Mesenchymal stem cell (in vitro differentiated cells and primary cell): ENCODE data around the gene PLXNC1.

ENCODE experiments used
- DNase-seq: peaks from one replicate; pipeline ENCODE4 v3.0.0-alpha.2; 2013
- H2AFZ ChIP-seq: one replicate; pipeline ENCODE4 v1.6.1; 2013; ENCODE audit warnings: low read depth, mild to moderate bottlenecking, control low read depth, inconsistent platforms, low read length, moderate library complexity
- H2AK5ac ChIP-seq: 2 replicates; pipeline ENCODE4 v1.6.1; 2013; ENCODE audit warnings: low read length, moderate library complexity, mild to moderate bottlenecking, inconsistent platforms; ENCODE audit not compliant: severe bottlenecking
- H2BK120ac ChIP-seq: one replicate; pipeline ENCODE4 v1.6.1; 2013; ENCODE audit warnings: low read depth, mild to moderate bottlenecking, inconsistent platforms, low read length, moderate library complexity
- H2BK12ac ChIP-seq, 2 experiments: one replicate each; pipeline ENCODE4 v1.6.1; 2013; ENCODE audit warnings: inconsistent platforms in 2 of 2, low read length in 2 of 2, mild to moderate bottlenecking in 2 of 2, moderate library complexity in 2 of 2, control low read depth in 1 of 2
- H2BK15ac ChIP-seq: one replicate; pipeline ENCODE4 v1.6.1; 2013; ENCODE audit warnings: mild to moderate bottlenecking, low read depth, inconsistent platforms; ENCODE audit not compliant: poor library complexity, severe bottlenecking
- H2BK5ac ChIP-seq: 2 replicates; pipeline ENCODE4 v1.6.1; 2013; ENCODE audit warnings: low read depth, mild to moderate bottlenecking, low read length, control low read depth, inconsistent platforms; ENCODE audit not compliant: poor library complexity, severe bottlenecking
- H3K14ac ChIP-seq, 2 experiments: one replicate each; pipeline ENCODE4 v1.6.1; 2013; ENCODE audit warnings: inconsistent platforms in 2 of 2, low read length in 2 of 2, control low read depth in 1 of 2, mild to moderate bottlenecking in 1 of 2, moderate library complexity in 1 of 2
- H3K18ac ChIP-seq, 2 experiments: one replicate each; pipeline ENCODE4 v1.6.1; 2013; ENCODE audit warnings: inconsistent platforms in 2 of 2, low read length in 2 of 2, control low read depth in 1 of 2, low read depth in 1 of 2, mild to moderate bottlenecking in 1 of 2
- H3K23ac ChIP-seq, 2 experiments: one replicate each; pipeline ENCODE4 v1.6.1; 2013; ENCODE audit warnings: inconsistent platforms in 2 of 2, low read length in 2 of 2, mild to moderate bottlenecking in 2 of 2, moderate library complexity in 2 of 2, control low read depth in 1 of 2
- H3K27ac ChIP-seq: 2 replicates; pipeline ENCODE4 v1.5.1; 2013; ENCODE audit warnings: mild to moderate bottlenecking, moderate library complexity, low read length, control low read depth, inconsistent platforms; ENCODE audit not compliant: poor library complexity, severe bottlenecking
- H3K27me3 ChIP-seq, 2 experiments: 2 replicates each; pipeline versions ENCODE4 v1.6.1 to v1.7.0; 2013; ENCODE audit warnings: low read length in 2 of 2, mild to moderate bottlenecking in 2 of 2, moderate library complexity in 2 of 2, control low read depth in 1 of 2, inconsistent platforms in 1 of 2; ENCODE audit not compliant: control insufficient read depth in 1 of 2, insufficient read depth in 1 of 2
- H3K36me3 ChIP-seq, 2 experiments: 2 replicates each; pipeline versions ENCODE4 v1.6.1 to v1.7.0; 2013; ENCODE audit warnings: low read length in 2 of 2, control low read depth in 1 of 2, inconsistent platforms in 1 of 2, low read depth in 1 of 2, mild to moderate bottlenecking in 1 of 2; ENCODE audit not compliant: insufficient read depth in 2 of 2, control insufficient read depth in 1 of 2
- H3K4ac ChIP-seq, 2 experiments: one replicate each; pipeline ENCODE4 v1.6.1; 2013; ENCODE audit warnings: inconsistent platforms in 2 of 2, low read length in 2 of 2, mild to moderate bottlenecking in 2 of 2, moderate library complexity in 2 of 2, control low read depth in 1 of 2, low read depth in 1 of 2
- H3K4me1 ChIP-seq: 2 replicates; pipeline ENCODE4 v1.6.1; 2013; ENCODE audit warnings: low read depth, low read length, control low read depth; ENCODE audit not compliant: control insufficient read depth, insufficient read depth
- H3K4me2 ChIP-seq: 2 replicates; pipeline ENCODE4 v1.6.1; 2013; ENCODE audit warnings: low read length, mild to moderate bottlenecking, inconsistent platforms; ENCODE audit not compliant: poor library complexity, severe bottlenecking
- H3K4me3 ChIP-seq, 2 experiments: 2 replicates each; pipeline versions ENCODE4 v1.5.1 to v1.7.0; 2013; ENCODE audit warnings: low read length in 2 of 2, mild to moderate bottlenecking in 2 of 2, control low read depth in 1 of 2, low read depth in 1 of 2; ENCODE audit not compliant: insufficient read depth in 1 of 2
- H3K79me1 ChIP-seq: replicated peaks from 2 replicates; pipeline ENCODE4 v1.6.1; 2013; ENCODE audit warnings: mild to moderate bottlenecking, control low read depth, low read length, inconsistent platforms; ENCODE audit not compliant: poor library complexity, severe bottlenecking
- H3K9ac ChIP-seq: 2 replicates; pipeline ENCODE4 v1.7.0; 2013; ENCODE audit warnings: mild to moderate bottlenecking, low read length, moderate library complexity
- H3K9me3 ChIP-seq: 2 replicates; pipeline ENCODE4 v1.7.0; 2013; ENCODE audit warnings: mild to moderate bottlenecking, low read length; ENCODE audit not compliant: control insufficient read depth
- H4K8ac ChIP-seq: one replicate; pipeline ENCODE4 v1.6.1; 2013; ENCODE audit warnings: inconsistent platforms, mild to moderate bottlenecking, low read length, moderate library complexity
- H4K91ac ChIP-seq: one replicate; pipeline ENCODE4 v1.6.1; 2013; ENCODE audit warnings: mild to moderate bottlenecking, low read length, inconsistent platforms
- WGBS: methylation state at CpG from one replicate; pipeline ENCODE4 v1.1.7; 2013; ENCODE audit warnings: mixed read lengths; 5-methylcytosine and 5-hydroxymethylcytosine counted together

The PLXNC1 gene

DNA sequence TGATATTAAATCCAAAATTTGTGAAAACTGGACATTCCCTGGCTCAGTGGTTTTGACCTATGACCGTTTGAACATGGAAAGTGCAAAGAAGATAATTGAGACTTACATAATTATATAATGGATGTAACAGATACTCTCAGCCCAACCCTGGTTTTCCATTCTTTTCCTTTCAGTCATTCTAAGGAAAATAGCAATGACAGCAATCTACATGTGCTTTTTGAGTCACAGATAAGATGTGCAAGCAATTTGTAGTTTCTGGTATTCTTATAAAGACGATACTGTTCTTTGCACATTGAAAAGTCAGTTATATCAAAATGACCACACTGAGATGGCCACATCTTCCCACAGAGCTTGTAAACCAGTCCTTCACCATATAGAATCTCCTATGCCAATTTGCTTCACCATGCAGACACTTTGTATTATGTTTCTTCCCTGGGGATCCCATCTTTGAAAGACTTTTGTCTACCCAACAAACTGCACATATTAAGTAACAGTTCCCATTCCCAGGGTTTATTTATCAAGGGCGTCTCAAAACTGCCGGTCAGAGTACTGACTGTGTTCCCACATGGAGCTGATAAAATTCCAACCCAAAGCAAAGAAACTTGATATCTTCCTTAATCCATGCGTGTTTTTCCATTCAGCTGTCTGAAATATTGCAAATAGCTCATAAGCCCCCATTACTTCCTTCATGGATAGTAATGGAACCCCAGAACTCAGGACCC is 34.8 kb downstream of the PLXNC1 start:
- no peaks in the 10 kb centered on the region for H3K79me1 ChIP-seq

DNA sequence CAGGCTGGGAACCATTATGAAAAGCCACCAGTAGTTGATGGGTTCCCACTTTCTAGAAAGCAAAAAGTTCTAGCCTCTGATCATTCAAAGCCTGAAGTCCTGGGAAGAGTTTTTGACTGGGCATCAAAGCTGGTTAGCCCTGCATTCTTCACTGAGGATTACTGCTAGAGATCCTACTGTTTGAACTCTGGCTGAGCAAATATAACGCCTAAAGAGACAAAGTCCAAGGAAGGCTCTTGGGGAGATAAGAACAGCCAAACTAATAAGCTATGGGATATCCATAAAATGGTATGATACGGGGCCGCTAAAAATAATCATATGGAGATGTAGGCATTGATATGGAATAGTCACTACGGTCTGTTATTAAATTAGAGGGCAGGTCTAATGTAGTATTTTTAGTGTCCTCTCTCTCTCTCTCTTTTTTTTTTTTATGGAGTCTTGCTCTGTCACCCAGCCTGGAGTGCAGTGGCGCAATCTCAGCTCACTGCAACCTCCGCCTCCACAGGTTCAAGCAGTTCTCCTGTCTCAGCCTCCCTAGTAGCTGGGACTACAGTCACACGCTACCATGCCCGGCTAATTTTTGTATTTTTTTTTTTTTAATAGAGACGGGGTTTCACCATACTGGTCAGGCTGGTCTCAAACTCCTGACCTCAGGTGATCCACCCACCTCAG is 35.5 kb downstream of the PLXNC1 start:
- H3K27me3 ChIP-seq, result peaks cover 7 to 12% of the 10 kb centered on the region in 2 experiments
- H3K9me3 ChIP-seq, result no peaks in the 10 kb centered on the region
- no peak overlapping the region for H4K91ac ChIP-seq
- H3K4ac ChIP-seq, result no peak overlapping the region
- no peak overlapping the region for H2BK12ac ChIP-seq
- no peak overlapping the region for H3K9ac ChIP-seq
- H2AK5ac ChIP-seq, result no peak overlapping the region
- H3K79me1 ChIP-seq, result no peaks in the 10 kb centered on the region
- H2AFZ ChIP-seq, result no peak overlapping the region
- H2BK15ac ChIP-seq, result no peak overlapping the region
- H3K27ac ChIP-seq, result no peak overlapping the region
- H3K4me1 ChIP-seq, result peaks cover 3% of the 10 kb centered on the region
- H3K14ac ChIP-seq, result no peak overlapping the region
- no peak overlapping the region for H3K18ac ChIP-seq
- no peak overlapping the region for H3K4me3 ChIP-seq
- H3K4me2 ChIP-seq, result no peak overlapping the region
- no peak overlapping the region for H3K23ac ChIP-seq
- H4K8ac ChIP-seq, result no peak overlapping the region
- no peak for DNase-seq
- WGBS, result 81% methylated on average over 9 of the region's 9 CpGs
- no peak overlapping the region for H2BK120ac ChIP-seq
- no peak overlapping the region for H2BK5ac ChIP-seq
- no peaks in the 10 kb centered on the region for H3K36me3 ChIP-seq

More for the DNA sequence above, 34.8 kb downstream of the PLXNC1 start:
- 85% methylated on average over 4 of the region's 5 CpGs for WGBS
- Histone ChIP-seq H3K4ac (no peak overlapping the region), H2BK15ac (no peak overlapping the region), H2BK120ac (no peak overlapping the region), H4K8ac (no peak overlapping the region), H3K4me2 (no peak overlapping the region), H3K4me3 (no peak overlapping the region), H2AFZ (no peak overlapping the region), H2BK12ac (no peak overlapping the region), H3K18ac (no peak overlapping the region), H3K9ac (no peak overlapping the region), H2AK5ac (no peak overlapping the region), H3K27me3 (peaks cover 7 to 12% of the 10 kb centered on the region in 2 experiments), H3K23ac (no peak overlapping the region), H2BK5ac (no peak overlapping the region), H3K14ac (no peak overlapping the region), H3K27ac (no peak overlapping the region), H3K4me1 (peaks cover 3% of the 10 kb centered on the region), H3K36me3 (no peaks in the 10 kb centered on the region), H3K9me3 (peaks cover 5% of the 10 kb centered on the region), H4K91ac (no peak overlapping the region)
- DNase-seq, result no peak

DNA sequence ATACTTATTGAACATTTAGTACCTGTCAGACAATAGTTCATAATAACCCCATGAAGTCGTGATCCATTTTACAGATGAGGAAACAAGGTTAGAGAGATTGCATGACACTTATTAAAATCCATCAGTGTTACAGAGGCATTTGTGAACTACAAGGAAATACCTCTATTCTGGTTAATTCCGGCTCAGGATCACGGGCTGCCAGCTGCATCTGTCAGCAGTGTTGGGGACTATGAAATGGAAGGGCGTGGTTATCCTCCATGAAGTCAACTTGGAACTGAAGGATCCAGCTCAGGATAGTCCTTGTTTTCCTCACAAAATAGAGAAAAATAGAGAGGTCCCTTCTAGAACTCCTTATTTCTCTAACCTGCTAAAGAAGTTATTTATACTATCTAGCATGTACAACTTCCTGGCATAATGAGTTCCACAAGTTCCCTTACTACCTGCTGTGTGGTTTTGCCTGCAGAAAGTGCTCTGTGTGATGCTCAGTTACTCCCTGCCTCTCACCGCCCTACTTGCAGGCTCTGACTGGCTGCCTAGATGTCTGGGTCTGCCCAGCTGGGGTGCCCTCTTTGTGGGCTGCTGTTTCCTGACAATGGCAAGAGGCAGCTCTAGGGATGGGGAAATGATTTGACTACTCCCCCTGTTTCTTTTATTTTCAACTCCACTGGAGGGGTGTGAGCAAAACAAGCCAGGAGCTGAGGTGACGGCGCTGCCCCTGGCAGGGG is 36.8 kb downstream of the PLXNC1 start:
- Histone ChIP-seq H3K27ac (no peak overlapping the region), H3K4ac (no peak overlapping the region), H3K4me2 (no peak overlapping the region), H2BK15ac (no peak overlapping the region), H3K27me3 (peaks cover 7 to 12% of the 10 kb centered on the region in 2 experiments), H3K4me3 (no peak overlapping the region), H4K8ac (no peak overlapping the region), H3K14ac (peak overlapping the region in 1 of 2 experiments; percentile 55), H3K79me1 (no peaks in the 10 kb centered on the region), H4K91ac (no peak overlapping the region), H3K36me3 (no peaks in the 10 kb centered on the region), H2AFZ (no peak overlapping the region), H2AK5ac (no peak overlapping the region), H2BK120ac (no peak overlapping the region), H3K4me1 (peaks cover 3% of the 10 kb centered on the region), H3K9me3 (no peaks in the 10 kb centered on the region), H3K18ac (no peak overlapping the region), H3K23ac (no peak overlapping the region), H2BK5ac (no peak overlapping the region), H2BK12ac (no peak overlapping the region), H3K9ac (no peak overlapping the region)
- no peak for DNase-seq
- whole genome bisulfite sequencing, result 97% methylated on average over 7 of the region's 7 CpGs

DNA sequence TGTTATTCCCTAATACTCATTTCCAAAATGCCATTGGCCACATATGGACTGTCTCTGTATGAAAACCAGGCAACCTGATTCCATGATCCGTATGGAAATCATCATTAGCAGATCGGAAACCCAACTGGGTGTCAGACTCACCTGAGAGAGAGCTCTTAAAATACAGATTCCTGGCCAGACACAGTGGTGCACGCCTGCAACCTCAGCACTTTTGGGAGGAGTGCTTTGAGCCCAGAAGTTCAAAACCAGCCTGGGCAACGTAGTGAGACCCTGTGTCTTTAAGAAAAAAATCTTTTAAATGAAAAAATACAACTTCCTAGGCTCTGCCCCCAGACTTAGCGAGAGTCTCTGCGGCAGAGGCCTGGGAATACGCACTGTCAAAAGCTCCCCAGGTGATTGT is 37.4 kb downstream of the PLXNC1 start:
- no peak overlapping the region for H3K4me3 ChIP-seq
- no peak overlapping the region for H2AFZ ChIP-seq
- no peak overlapping the region for H3K27ac ChIP-seq
- 89% methylated on average over 7 of the region's 7 CpGs for WGBS
- no peak overlapping the region for H4K91ac ChIP-seq
- no peak overlapping the region for H2BK12ac ChIP-seq
- H3K27me3 ChIP-seq, result peaks cover 7 to 12% of the 10 kb centered on the region in 2 experiments
- no peak overlapping the region for H3K4ac ChIP-seq
- no peak overlapping the region for H2AK5ac ChIP-seq
- no peak overlapping the region for H2BK5ac ChIP-seq
- H3K18ac ChIP-seq, result no peak overlapping the region
- H3K36me3 ChIP-seq, result no peaks in the 10 kb centered on the region
- no peak overlapping the region for H3K23ac ChIP-seq
- no peak overlapping the region for H3K4me2 ChIP-seq
- no peak overlapping the region for H3K9ac ChIP-seq
- H4K8ac ChIP-seq, result no peak overlapping the region
- H3K4me1 ChIP-seq, result peaks cover 3% of the 10 kb centered on the region
- no peaks in the 10 kb centered on the region for H3K79me1 ChIP-seq
- H3K9me3 ChIP-seq, result no peaks in the 10 kb centered on the region
- H3K14ac ChIP-seq, result peak overlapping the region in 1 of 2 experiments; percentile 55
- H2BK15ac ChIP-seq, result no peak overlapping the region
- H2BK120ac ChIP-seq, result no peak overlapping the region
- no peak for DNase-seq
